GM23338 (cell line): ENCODE measurements around the gene WDR33. TPM values are rescaled to one million over a fixed set of nuclear protein-coding genes. Genes with fewer than 3 reads are reported as not detected.

Experiments
- ATAC-seq: fragments of 200-7000 bp; cut with Tn5 transposase; 3 replicates; pipeline ENCODE4 v1.9.1; 2020
- DNase-seq: peaks from one replicate; pipeline ENCODE4 v3.0.0-alpha.2; 2015; ENCODE audit warnings: low spot score
- H2AFZ ChIP-seq: fragments of 200-600 bp; sonication (generic); 2 replicates; pipeline ENCODE4 v1.8.0; 2016; ENCODE audit warnings: antibody characterized with exemption, mild to moderate bottlenecking, moderate library complexity
- H3F3A ChIP-seq: fragments of 200-600 bp; sonication (generic); replicated peaks from 2 replicates; pipeline ENCODE4 v1.8.0; 2017; ENCODE audit warnings: antibody characterized with exemption, mixed run types, low read depth
- H3K27ac ChIP-seq: fragments of 200-600 bp; sonication (generic); 2 replicates; pipeline ENCODE4 v1.6.1; 2016; ENCODE audit warnings: low read depth
- H3K27me3 ChIP-seq: fragments of 200-600 bp; sonication (generic); 2 replicates; pipeline ENCODE4 v1.8.0; 2016; ENCODE audit warnings: mild to moderate bottlenecking, mixed run types, moderate library complexity; ENCODE audit not compliant: insufficient read depth
- H3K36me3 ChIP-seq: fragments of 200-600 bp; sonication (generic); 2 replicates; pipeline ENCODE4 v1.8.0; 2016; ENCODE audit warnings: mild to moderate bottlenecking; ENCODE audit not compliant: insufficient read depth
- H3K4me1 ChIP-seq: fragments of 200-600 bp; sonication (generic); 2 replicates; pipeline ENCODE4 v1.8.0; 2016; ENCODE audit warnings: mild to moderate bottlenecking, moderate library complexity; ENCODE audit not compliant: insufficient read depth
- H3K4me2 ChIP-seq: fragments of 200-600 bp; sonication (generic); 2 replicates; pipeline ENCODE4 v1.7.1; 2017; ENCODE audit warnings: mixed run types
- H3K4me3 ChIP-seq: fragments of 200-600 bp; sonication (generic); 2 replicates; pipeline ENCODE4 v1.6.1; 2016; ENCODE audit warnings: mixed run types
- H3K79me2 ChIP-seq: fragments of 200-600 bp; sonication (generic); replicated peaks from 2 replicates; pipeline ENCODE4 v1.8.0; 2017; ENCODE audit warnings: mild to moderate bottlenecking; ENCODE audit not compliant: insufficient read depth
- H3K9me2 ChIP-seq: fragments of 200-600 bp; sonication (generic); 2 replicates; pipeline ENCODE4 v1.8.0; 2017; ENCODE audit not compliant: insufficient read depth
- H4K20me1 ChIP-seq: fragments of 200-600 bp; sonication (generic); replicated peaks from 2 replicates; pipeline ENCODE4 v1.8.0; 2017; ENCODE audit warnings: mild to moderate bottlenecking; ENCODE audit not compliant: insufficient read depth
- H3K27ac Mint-ChIP-seq: 2 replicates; pipeline ENCODE4 v1.8.0; 2020; ENCODE audit warnings: inconsistent platforms, mild to moderate bottlenecking, moderate library complexity, mixed read lengths
- H3K27me3 Mint-ChIP-seq: 3 replicates; pipeline ENCODE4 v1.8.0; 2022; ENCODE audit warnings: low read depth, mild to moderate bottlenecking, moderate library complexity, mixed read lengths, inconsistent platforms; ENCODE audit not compliant: insufficient read depth, poor library complexity
- H3K36me3 Mint-ChIP-seq: 3 replicates; pipeline ENCODE4 v1.8.0; 2021; ENCODE audit warnings: low read depth, mild to moderate bottlenecking, inconsistent platforms, moderate library complexity, mixed read lengths
- H3K4me1 Mint-ChIP-seq: 3 replicates; pipeline ENCODE4 v1.8.0; 2020; ENCODE audit warnings: mild to moderate bottlenecking, inconsistent platforms, mixed read lengths
- H3K4me3 Mint-ChIP-seq: 3 replicates; pipeline ENCODE4 v1.8.0; 2021; ENCODE audit warnings: moderate library complexity, mild to moderate bottlenecking, inconsistent platforms, mixed read lengths
- H3K9me3 Mint-ChIP-seq: 3 replicates; pipeline ENCODE4 v1.8.0; 2020; ENCODE audit warnings: moderate library complexity, mild to moderate bottlenecking, inconsistent platforms, mixed read lengths
- CREB1 ChIP-seq: fragments of 250-450 bp; sonication (Bioruptor Pico); IDR thresholded peaks from 2 replicates; pipeline ENCODE4 v1.5.0; 2020; ENCODE audit warnings: low read depth, mild to moderate bottlenecking, moderate library complexity
- EZH2 ChIP-seq: fragments of 200-600 bp; sonication (generic); IDR thresholded peaks from one replicate; pipeline ENCODE4 v1.8.0; 2017; ENCODE audit warnings: antibody characterized with exemption, mild to moderate bottlenecking, low read depth; ENCODE audit not compliant: unreplicated experiment
- EZH2phosphoT487 ChIP-seq: fragments of 200-600 bp; sonication (generic); IDR thresholded peaks from one replicate; pipeline ENCODE4 v1.8.1; 2018; ENCODE audit warnings: antibody characterized with exemption; ENCODE audit not compliant: unreplicated experiment
- JUNB ChIP-seq: IDR thresholded peaks from one replicate; pipeline ENCODE4 v1.6.1; 2016; ENCODE audit warnings: antibody characterized with exemption; ENCODE audit not compliant: unreplicated experiment
- NANOG ChIP-seq: IDR thresholded peaks from 2 replicates; pipeline ENCODE4 v1.6.1; 2016; ENCODE audit warnings: antibody characterized with exemption, borderline replicate concordance
- POLR2AphosphoS5 ChIP-seq: IDR thresholded peaks from 2 replicates; pipeline ENCODE4 v1.6.1; 2016; ENCODE audit warnings: antibody characterized with exemption, low read depth
- STAT1 ChIP-seq: IDR thresholded peaks from one replicate; pipeline ENCODE4 v1.6.1; 2016; ENCODE audit warnings: antibody characterized with exemption; ENCODE audit not compliant: unreplicated experiment
- ZNF114 ChIP-seq: fragments of 250-450 bp; sonication (Bioruptor Pico); IDR thresholded peaks from 2 replicates; pipeline ENCODE4 v1.5.0; 2020; ENCODE audit warnings: mild to moderate bottlenecking, moderate library complexity
- ZNF331 ChIP-seq: fragments of 250-450 bp; sonication (Bioruptor Pico); IDR thresholded peaks from 2 replicates; pipeline ENCODE4 v1.5.0; 2020; ENCODE audit warnings: low read depth, mild to moderate bottlenecking, moderate library complexity
- polyA plus RNA-seq: library from polyadenylated mRNA; unstranded; fragments of >200 nt; fragmentation: Nextera tagmentation; extraction: Ambion mirVana; gene quantifications from 2 replicates; pipeline ENCODE4 v1.2.1, GENCODE V29; 2016
- total RNA-seq: library from RNA; depleted of rRNA; stranded (reverse); fragments of >200 nt; shearing (Covaris generic); gene quantifications from 2 replicates; pipeline ENCODE4 v1.2.3, GENCODE V29; 2014
- TF ChIP-seq, protein P1 (sequence below): fragments of 250-450 bp; sonication (Bioruptor Pico); IDR thresholded peaks from 2 replicates; pipeline ENCODE4 v1.5.0; 2020; ENCODE audit warnings: mild to moderate bottlenecking, moderate library complexity
- TF ChIP-seq, protein P2 (sequence below): IDR thresholded peaks from one replicate; pipeline ENCODE4 v1.6.1; 2018; ENCODE audit warnings: antibody characterized with exemption; ENCODE audit not compliant: unreplicated experiment
- TF ChIP-seq, protein P3 (sequence below), 2 experiments: fragments of 200-600 bp in 1 of 2; sonication (generic) in 1 of 2; conservative IDR thresholded peaks; 2 replicates each; pipeline versions ENCODE4 v1.5.1 to v1.6.1; 2016 to 2017; ENCODE audit warnings: antibody characterized with exemption in 2 of 2, low read depth in 2 of 2, mild to moderate bottlenecking in 2 of 2, moderate library complexity in 1 of 2
- TF ChIP-seq, protein P4 (sequence below): IDR thresholded peaks from 2 replicates; pipeline ENCODE4 v1.6.1; 2016; ENCODE audit warnings: antibody characterized with exemption

Gene WDR33
- total and polyA plus RNA-seq, 2 experiments from 2014 or later = 37.2 to 54.7 TPM

DNA sequence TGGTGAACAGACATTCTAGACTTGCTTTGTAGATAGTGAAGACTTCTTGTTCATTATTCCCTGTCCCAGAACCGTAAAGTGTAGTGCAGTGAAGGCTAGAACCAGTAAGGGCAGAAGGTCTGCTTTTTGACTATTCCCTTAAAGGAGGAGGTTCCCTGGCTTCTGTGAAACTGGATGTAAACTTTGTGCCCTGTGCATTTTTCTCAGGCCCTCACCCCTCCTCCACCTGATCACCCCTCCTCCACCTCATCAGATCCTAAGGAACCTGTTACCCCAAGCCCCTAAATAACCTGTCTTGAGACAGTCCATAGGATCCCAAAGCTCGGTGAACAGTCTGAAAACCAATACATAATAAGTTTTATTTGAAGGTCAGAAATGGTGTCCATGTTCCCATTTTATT lies 75.9 kb downstream of the WDR33 start:
- H3K79me2 ChIP-seq = no peaks in the 10 kb centered on the region
- no peak overlapping the region for H3K4me3 ChIP-seq
- DNase-seq (no peak), ATAC-seq (no peak)
- no peak for TF ChIP-seq CREB1 (CRISPR knock-in tag)
- no peak for TF ChIP-seq STAT1
- TF ChIP-seq ZNF331 (CRISPR knock-in tag) = no peak
- TF ChIP-seq NANOG = no peak
- TF ChIP-seq ZNF114 (CRISPR knock-in tag) = no peak
- TF ChIP-seq, protein P1, sequence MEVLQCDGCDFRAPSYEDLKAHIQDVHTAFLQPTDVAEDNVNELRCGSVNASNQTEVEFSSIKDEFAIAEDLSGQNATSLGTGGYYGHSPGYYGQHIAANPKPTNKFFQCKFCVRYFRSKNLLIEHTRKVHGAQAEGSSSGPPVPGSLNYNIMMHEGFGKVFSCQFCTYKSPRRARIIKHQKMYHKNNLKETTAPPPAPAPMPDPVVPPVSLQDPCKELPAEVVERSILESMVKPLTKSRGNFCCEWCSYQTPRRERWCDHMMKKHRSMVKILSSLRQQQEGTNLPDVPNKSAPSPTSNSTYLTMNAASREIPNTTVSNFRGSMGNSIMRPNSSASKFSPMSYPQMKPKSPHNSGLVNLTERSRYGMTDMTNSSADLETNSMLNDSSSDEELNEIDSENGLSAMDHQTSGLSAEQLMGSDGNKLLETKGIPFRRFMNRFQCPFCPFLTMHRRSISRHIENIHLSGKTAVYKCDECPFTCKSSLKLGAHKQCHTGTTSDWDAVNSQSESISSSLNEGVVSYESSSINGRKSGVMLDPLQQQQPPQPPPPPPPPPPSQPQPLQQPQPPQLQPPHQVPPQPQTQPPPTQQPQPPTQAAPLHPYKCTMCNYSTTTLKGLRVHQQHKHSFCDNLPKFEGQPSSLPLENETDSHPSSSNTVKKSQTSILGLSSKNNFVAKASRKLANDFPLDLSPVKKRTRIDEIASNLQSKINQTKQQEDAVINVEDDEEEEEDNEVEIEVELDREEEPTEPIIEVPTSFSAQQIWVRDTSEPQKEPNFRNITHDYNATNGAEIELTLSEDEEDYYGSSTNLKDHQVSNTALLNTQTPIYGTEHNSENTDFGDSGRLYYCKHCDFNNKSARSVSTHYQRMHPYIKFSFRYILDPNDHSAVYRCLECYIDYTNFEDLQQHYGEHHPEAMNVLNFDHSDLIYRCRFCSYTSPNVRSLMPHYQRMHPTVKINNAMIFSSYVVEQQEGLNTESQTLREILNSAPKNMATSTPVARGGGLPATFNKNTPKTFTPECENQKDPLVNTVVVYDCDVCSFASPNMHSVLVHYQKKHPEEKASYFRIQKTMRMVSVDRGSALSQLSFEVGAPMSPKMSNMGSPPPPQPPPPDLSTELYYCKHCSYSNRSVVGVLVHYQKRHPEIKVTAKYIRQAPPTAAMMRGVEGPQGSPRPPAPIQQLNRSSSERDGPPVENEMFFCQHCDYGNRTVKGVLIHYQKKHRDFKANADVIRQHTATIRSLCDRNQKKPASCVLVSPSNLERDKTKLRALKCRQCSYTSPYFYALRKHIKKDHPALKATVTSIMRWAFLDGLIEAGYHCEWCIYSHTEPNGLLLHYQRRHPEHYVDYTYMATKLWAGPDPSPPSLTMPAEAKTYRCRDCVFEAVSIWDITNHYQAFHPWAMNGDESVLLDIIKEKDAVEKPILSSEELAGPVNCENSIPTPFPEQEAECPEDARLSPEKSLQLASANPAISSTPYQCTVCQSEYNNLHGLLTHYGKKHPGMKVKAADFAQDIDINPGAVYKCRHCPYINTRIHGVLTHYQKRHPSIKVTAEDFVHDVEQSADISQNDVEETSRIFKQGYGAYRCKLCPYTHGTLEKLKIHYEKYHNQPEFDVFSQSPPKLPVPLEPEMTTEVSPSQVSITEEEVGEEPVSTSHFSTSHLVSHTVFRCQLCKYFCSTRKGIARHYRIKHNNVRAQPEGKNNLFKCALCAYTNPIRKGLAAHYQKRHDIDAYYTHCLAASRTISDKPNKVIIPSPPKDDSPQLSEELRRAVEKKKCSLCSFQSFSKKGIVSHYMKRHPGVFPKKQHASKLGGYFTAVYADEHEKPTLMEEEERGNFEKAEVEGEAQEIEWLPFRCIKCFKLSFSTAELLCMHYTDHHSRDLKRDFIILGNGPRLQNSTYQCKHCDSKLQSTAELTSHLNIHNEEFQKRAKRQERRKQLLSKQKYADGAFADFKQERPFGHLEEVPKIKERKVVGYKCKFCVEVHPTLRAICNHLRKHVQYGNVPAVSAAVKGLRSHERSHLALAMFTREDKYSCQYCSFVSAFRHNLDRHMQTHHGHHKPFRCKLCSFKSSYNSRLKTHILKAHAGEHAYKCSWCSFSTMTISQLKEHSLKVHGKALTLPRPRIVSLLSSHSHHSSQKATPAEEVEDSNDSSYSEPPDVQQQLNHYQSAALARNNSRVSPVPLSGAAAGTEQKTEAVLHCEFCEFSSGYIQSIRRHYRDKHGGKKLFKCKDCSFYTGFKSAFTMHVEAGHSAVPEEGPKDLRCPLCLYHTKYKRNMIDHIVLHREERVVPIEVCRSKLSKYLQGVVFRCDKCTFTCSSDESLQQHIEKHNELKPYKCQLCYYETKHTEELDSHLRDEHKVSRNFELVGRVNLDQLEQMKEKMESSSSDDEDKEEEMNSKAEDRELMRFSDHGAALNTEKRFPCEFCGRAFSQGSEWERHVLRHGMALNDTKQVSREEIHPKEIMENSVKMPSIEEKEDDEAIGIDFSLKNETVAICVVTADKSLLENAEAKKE = no peak
- TF ChIP-seq, protein P2, sequence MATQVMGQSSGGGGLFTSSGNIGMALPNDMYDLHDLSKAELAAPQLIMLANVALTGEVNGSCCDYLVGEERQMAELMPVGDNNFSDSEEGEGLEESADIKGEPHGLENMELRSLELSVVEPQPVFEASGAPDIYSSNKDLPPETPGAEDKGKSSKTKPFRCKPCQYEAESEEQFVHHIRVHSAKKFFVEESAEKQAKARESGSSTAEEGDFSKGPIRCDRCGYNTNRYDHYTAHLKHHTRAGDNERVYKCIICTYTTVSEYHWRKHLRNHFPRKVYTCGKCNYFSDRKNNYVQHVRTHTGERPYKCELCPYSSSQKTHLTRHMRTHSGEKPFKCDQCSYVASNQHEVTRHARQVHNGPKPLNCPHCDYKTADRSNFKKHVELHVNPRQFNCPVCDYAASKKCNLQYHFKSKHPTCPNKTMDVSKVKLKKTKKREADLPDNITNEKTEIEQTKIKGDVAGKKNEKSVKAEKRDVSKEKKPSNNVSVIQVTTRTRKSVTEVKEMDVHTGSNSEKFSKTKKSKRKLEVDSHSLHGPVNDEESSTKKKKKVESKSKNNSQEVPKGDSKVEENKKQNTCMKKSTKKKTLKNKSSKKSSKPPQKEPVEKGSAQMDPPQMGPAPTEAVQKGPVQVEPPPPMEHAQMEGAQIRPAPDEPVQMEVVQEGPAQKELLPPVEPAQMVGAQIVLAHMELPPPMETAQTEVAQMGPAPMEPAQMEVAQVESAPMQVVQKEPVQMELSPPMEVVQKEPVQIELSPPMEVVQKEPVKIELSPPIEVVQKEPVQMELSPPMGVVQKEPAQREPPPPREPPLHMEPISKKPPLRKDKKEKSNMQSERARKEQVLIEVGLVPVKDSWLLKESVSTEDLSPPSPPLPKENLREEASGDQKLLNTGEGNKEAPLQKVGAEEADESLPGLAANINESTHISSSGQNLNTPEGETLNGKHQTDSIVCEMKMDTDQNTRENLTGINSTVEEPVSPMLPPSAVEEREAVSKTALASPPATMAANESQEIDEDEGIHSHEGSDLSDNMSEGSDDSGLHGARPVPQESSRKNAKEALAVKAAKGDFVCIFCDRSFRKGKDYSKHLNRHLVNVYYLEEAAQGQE = no peak
- TF ChIP-seq EZH2phosphoT487 = no peak
- TF ChIP-seq, protein P3, sequence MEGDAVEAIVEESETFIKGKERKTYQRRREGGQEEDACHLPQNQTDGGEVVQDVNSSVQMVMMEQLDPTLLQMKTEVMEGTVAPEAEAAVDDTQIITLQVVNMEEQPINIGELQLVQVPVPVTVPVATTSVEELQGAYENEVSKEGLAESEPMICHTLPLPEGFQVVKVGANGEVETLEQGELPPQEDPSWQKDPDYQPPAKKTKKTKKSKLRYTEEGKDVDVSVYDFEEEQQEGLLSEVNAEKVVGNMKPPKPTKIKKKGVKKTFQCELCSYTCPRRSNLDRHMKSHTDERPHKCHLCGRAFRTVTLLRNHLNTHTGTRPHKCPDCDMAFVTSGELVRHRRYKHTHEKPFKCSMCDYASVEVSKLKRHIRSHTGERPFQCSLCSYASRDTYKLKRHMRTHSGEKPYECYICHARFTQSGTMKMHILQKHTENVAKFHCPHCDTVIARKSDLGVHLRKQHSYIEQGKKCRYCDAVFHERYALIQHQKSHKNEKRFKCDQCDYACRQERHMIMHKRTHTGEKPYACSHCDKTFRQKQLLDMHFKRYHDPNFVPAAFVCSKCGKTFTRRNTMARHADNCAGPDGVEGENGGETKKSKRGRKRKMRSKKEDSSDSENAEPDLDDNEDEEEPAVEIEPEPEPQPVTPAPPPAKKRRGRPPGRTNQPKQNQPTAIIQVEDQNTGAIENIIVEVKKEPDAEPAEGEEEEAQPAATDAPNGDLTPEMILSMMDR (conservative IDR thresholded peaks at IDR 0.05; ENCODE audit: low read depth in 2 of 2) = no peak
- TF ChIP-seq EZH2 = no peak
- no peak for TF ChIP-seq POLR2AphosphoS5
- TF ChIP-seq, protein P4, sequence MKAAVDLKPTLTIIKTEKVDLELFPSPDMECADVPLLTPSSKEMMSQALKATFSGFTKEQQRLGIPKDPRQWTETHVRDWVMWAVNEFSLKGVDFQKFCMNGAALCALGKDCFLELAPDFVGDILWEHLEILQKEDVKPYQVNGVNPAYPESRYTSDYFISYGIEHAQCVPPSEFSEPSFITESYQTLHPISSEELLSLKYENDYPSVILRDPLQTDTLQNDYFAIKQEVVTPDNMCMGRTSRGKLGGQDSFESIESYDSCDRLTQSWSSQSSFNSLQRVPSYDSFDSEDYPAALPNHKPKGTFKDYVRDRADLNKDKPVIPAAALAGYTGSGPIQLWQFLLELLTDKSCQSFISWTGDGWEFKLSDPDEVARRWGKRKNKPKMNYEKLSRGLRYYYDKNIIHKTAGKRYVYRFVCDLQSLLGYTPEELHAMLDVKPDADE = no peak
- TF ChIP-seq JUNB = no peak
- H3K9me2 ChIP-seq = no peaks in the 10 kb centered on the region
- peaks cover 3% of the 10 kb centered on the region for H3K27me3 Mint-ChIP-seq
- H4K20me1 ChIP-seq = peaks cover 12% of the 10 kb centered on the region
- H3K27ac ChIP-seq = no peak overlapping the region
- no peaks in the 10 kb centered on the region for H3K4me1 ChIP-seq
- no peaks in the 10 kb centered on the region for H3K27me3 ChIP-seq
- no peaks in the 10 kb centered on the region for H3F3A ChIP-seq
- no peaks in the 10 kb centered on the region for H3K4me1 Mint-ChIP-seq
- no peaks in the 10 kb centered on the region; the same call in 1 of the 3 replicates for H3K36me3 Mint-ChIP-seq
- H2AFZ ChIP-seq = no peak overlapping the region
- no peak overlapping the region for H3K4me2 ChIP-seq
- H3K27ac Mint-ChIP-seq = peak overlapping the region; percentile 55; the same call in 1 of the 2 replicates
- 0 out of 2 replicates have a peak, but pooled peaks cover 3% of the 10 kb centered on the region for H3K36me3 ChIP-seq
- no peak overlapping the region for H3K4me3 Mint-ChIP-seq
- H3K9me3 Mint-ChIP-seq = no peaks in the 10 kb centered on the region
